Left lung (tissue), 10 donors: ENCODE results near the gene FABP2. TPM values are rescaled to one million over a fixed set of nuclear protein-coding genes. Genes with fewer than 3 reads are reported as not detected.

Experiments
- ATAC-seq: fragments of 200-7000 bp; cut with Tn5 transposase; one replicate; pipeline ENCODE4 v1.9.1; 2020; ENCODE audit warnings: moderate library complexity
- DNase-seq, 4 donors: peaks; one replicate each; pipeline ENCODE4 v3.0.0-alpha.2; 2013 to 2020
- H3K27ac ChIP-seq, 2 donors: fragments of 200-600 bp; sonication (generic) in 1 of 2; one replicate each; pipeline versions ENCODE4 v1.5.0 to v1.8.0; 2020 to 2021
- H3K27me3 ChIP-seq, 2 donors: fragments of 200-600 bp; sonication (generic) in 1 of 2; one replicate each; pipeline versions ENCODE4 v1.5.0 to v1.8.0; 2020 to 2021
- H3K36me3 ChIP-seq, 2 donors: fragments of 200-600 bp; sonication (generic) in 1 of 2; one replicate each; pipeline versions ENCODE4 v1.5.0 to v1.8.0; 2020 to 2021
- H3K4me1 ChIP-seq, 2 donors: fragments of 200-600 bp; one replicate each; pipeline ENCODE4 v1.8.0; 2021
- H3K4me3 ChIP-seq, 2 donors: fragments of 200-600 bp; sonication (generic) in 1 of 2; one replicate each; pipeline versions ENCODE4 v1.5.0 to v1.8.0; 2020 to 2021; ENCODE audit warnings: mild to moderate bottlenecking in 1 of 2
- H3K9me3 ChIP-seq, 2 donors: fragments of 200-600 bp; sonication (generic) in 1 of 2; one replicate each; pipeline versions ENCODE4 v1.5.0 to v1.8.0; 2020 to 2021
- CTCF ChIP-seq, 2 donors: fragments of 200-600 bp; sonication (generic) in 1 of 2; IDR thresholded peaks; one replicate each; pipeline versions ENCODE4 v1.5.0 to v1.8.0; 2021; ENCODE audit warnings: antibody characterized with exemption in 2 of 2
- intact Hi-C, 2 donors: fragments of 100-400 bp; cut with DNase I; formaldehyde crosslinking; loops; one replicate each; pipeline versions ENCODE4 v1.11.2 to v1.14.2; 2022
- polyA plus RNA-seq, 6 donors: library from polyadenylated mRNA; unstranded; fragments of 120-200 nt; gene quantifications; one replicate each; pipeline ENCODE4 v1.2.1, GENCODE V29; 2013; ENCODE audit not compliant: insufficient read length in 6 of 6
- total RNA-seq, 2 donors: library from RNA; stranded (reverse); fragmentation: NEBNext Ultra II Directional; extraction: Animal tissue kit (Norgen Biotek cat#: 25700); gene quantifications; one replicate each; pipeline ENCODE4 v1.2.1, GENCODE V29; 2021
- donor health status: DM: no; HTN: yes; CAD: no.
- donor health status: DM: no; HTN: no; CAD: no.

The FABP2 gene
- total and polyA plus RNA-seq, 8 donors: 0.06 TPM; not detected in 7

GRCh38 chr4:119317990-119318389 lies 3.9 kb downstream of the FABP2 start:
- intact Hi-C loops: no loop called here
- no peak for ATAC-seq
- no peak overlapping the region for H3K27ac ChIP-seq
- no peak overlapping the region for H3K4me3 ChIP-seq
- TF ChIP-seq CTCF (IDR thresholded peaks at IDR 0.05): no peak
- H3K27me3 ChIP-seq: no peaks in the 10 kb centered on the region
- peaks cover 0 to 16% of the 10 kb centered on the region in 2 donors for H3K4me1 ChIP-seq
- H3K9me3 ChIP-seq: no peaks in the 10 kb centered on the region
- DNase-seq: no peak
- H3K36me3 ChIP-seq: no peaks in the 10 kb centered on the region

- ATAC-seq: no peak
- intact Hi-C loops: no loop called here
Measured at GRCh38 chr4:119315036-119315435, 6.9 kb downstream of the FABP2 start.

GRCh38 chr4:119314356-119314755 lies 7.6 kb downstream of the FABP2 start:
- ATAC-seq (peak; percentile 95), DNase-seq (peak in 2 of 4 donors; percentile 27 to 61)
- Histone ChIP-seq H3K4me1 (peaks cover 0 to 16% of the 10 kb centered on the region in 2 donors), H3K9me3 (no peaks in the 10 kb centered on the region), H3K36me3 (no peaks in the 10 kb centered on the region), H3K4me3 (no peak overlapping the region), H3K27ac (no peak overlapping the region), H3K27me3 (no peaks in the 10 kb centered on the region)
- intact Hi-C loops: no loop called here
- TF ChIP-seq CTCF (IDR thresholded peaks at IDR 0.05): peak; percentile 21 to 54

More at GRCh38 chr4:119315036-119315435, 6.9 kb downstream of the FABP2 start:
- no peak for TF ChIP-seq CTCF (IDR thresholded peaks at IDR 0.05)
- Histone ChIP-seq H3K36me3 (no peaks in the 10 kb centered on the region), H3K9me3 (no peaks in the 10 kb centered on the region), H3K4me1 (peaks cover 0 to 16% of the 10 kb centered on the region in 2 donors), H3K4me3 (no peak overlapping the region), H3K27ac (no peak overlapping the region), H3K27me3 (no peaks in the 10 kb centered on the region)
- DNase-seq: no peak

GRCh38 chr4:119313237-119313636 lies 8.7 kb downstream of the FABP2 start:
- H3K4me3 ChIP-seq: no peak overlapping the region
- intact Hi-C loops: no loop called here
- DNase-seq: no peak
- H3K27ac ChIP-seq: no peak overlapping the region
- H3K27me3 ChIP-seq: no peaks in the 10 kb centered on the region
- ATAC-seq: peak; percentile 38
- TF ChIP-seq CTCF (IDR thresholded peaks at IDR 0.05): no peak
- H3K36me3 ChIP-seq: no peaks in the 10 kb centered on the region
- no peaks in the 10 kb centered on the region for H3K9me3 ChIP-seq
- H3K4me1 ChIP-seq: peaks cover 0 to 16% of the 10 kb centered on the region in 2 donors

- no peak for ATAC-seq
- intact Hi-C loops: no loop called here
- Histone ChIP-seq H3K9me3 (no peaks in the 10 kb centered on the region), H3K4me3 (no peak overlapping the region), H3K36me3 (no peaks in the 10 kb centered on the region), H3K27me3 (no peaks in the 10 kb centered on the region), H3K4me1 (peaks cover 0 to 16% of the 10 kb centered on the region in 2 donors), H3K27ac (no peak overlapping the region)
- TF ChIP-seq CTCF (IDR thresholded peaks at IDR 0.05): no peak
- DNase-seq: no peak
Measured at GRCh38 chr4:119310826-119311225, 11.1 kb downstream of the FABP2 start.
